Adrenal gland (tissue), 5 donors: Measurements from ENCODE around the gene FAN1.

Experiments
- POLR2A ChIP-seq, 2 donors: fragments of 450-650 bp; IDR thresholded peaks; one replicate each; pipeline ENCODE4 v1.6.1; 2017; ENCODE audit warnings: antibody characterized with exemption in 2 of 2, mild to moderate bottlenecking in 2 of 2, moderate library complexity in 1 of 2
- TF ChIP-seq, protein P1 (sequence below), 6 experiments: fragments of 450-650 bp in 4 of 6; fragments of 200-600 bp in 2 of 6; sonication (generic) in 1 of 6; IDR thresholded peaks; 1 replicate in 5 of 6; 2 replicates in 1 of 6; pipeline versions ENCODE4 v1.5.1 to v1.8.0; 2016 to 2021; ENCODE audit warnings: antibody characterized with exemption in 6 of 6, mild to moderate bottlenecking in 2 of 6, moderate library complexity in 1 of 6
- donor health status: DM: no; HTN: no; CAD: no.

DNA sequence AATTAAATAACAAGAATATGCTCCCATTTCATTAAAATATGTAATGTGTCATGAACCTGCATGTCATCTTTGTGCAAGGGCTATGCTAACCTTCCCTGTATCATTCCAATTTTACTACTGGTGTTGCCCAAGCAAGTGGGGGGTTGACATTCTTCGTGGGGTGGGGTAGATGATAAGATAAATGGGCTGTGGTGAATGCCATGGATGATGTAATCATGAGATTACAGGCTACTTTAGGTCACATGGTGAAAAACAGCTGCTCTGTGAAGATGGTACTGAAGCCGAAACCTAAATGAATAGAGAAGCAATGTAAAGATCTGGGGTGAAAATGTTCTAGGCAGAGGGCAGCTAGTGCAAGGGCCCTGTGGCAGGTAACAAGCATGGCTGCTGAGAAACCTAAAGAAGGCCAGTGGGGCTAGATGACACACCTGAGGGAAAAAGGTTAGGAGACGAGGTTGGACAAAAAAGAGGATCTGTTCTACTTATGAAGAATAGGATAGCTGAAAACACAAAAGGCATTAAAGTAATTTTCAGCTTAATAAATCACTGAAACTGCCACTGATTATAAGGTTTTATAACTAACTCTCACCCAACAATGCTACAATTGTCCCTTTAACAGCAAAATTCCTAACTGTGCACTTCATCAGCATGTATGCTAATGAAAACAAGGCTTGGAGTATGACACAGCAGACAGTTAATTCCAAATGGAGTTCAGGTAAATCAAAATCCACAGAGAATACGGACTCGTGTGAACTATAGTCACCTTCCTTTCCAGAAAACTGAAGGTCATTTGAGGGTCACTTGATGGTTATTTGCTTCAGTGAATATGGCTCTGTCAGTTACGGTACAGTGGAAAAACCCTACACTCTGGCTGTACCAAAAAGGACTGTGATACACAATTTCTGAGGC, 52.8 kb downstream of the FAN1 start:
- TF ChIP-seq, protein P1, sequence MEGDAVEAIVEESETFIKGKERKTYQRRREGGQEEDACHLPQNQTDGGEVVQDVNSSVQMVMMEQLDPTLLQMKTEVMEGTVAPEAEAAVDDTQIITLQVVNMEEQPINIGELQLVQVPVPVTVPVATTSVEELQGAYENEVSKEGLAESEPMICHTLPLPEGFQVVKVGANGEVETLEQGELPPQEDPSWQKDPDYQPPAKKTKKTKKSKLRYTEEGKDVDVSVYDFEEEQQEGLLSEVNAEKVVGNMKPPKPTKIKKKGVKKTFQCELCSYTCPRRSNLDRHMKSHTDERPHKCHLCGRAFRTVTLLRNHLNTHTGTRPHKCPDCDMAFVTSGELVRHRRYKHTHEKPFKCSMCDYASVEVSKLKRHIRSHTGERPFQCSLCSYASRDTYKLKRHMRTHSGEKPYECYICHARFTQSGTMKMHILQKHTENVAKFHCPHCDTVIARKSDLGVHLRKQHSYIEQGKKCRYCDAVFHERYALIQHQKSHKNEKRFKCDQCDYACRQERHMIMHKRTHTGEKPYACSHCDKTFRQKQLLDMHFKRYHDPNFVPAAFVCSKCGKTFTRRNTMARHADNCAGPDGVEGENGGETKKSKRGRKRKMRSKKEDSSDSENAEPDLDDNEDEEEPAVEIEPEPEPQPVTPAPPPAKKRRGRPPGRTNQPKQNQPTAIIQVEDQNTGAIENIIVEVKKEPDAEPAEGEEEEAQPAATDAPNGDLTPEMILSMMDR (IDR thresholded peaks at IDR 0.05): no peak
- no peak for TF ChIP-seq POLR2A (IDR thresholded peaks at IDR 0.05)
